HG02610 (cell line): Measurements from ENCODE around the gene PLCB2.

Experiments used
- ATAC-seq: cut with Tn5 transposase; IDR thresholded peaks from one replicate; pipeline ENCODE4 v1.9.1; 2021; ENCODE audit warnings: mild to moderate bottlenecking, moderate library complexity; ENCODE audit not compliant: unreplicated experiment

Gene PLCB2

DNA sequence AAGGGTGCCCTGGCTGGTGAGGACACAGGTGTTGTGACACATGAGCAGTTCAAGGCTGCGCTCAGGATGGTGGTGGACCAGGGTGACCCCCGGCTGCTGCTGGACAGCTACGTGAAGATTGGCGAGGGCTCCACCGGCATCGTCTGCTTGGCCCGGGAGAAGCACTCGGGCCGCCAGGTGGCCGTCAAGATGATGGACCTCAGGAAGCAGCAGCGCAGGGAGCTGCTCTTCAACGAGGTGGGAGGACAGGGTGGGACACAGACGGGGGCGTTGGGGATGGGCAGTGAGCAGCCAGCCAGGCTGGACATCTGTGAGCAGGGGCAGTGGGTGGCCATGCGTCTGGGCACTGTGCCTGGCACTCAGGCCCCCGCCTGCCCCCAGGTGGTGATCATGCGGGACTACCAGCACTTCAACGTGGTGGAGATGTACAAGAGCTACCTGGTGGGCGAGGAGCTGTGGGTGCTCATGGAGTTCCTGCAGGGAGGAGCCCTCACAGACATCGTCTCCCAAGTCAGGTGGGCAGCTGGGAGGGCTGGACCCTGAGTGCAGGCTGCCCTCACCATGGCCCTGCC, 35.2 kb downstream of the PLCB2 start:
- no peak for ATAC-seq

DNA sequence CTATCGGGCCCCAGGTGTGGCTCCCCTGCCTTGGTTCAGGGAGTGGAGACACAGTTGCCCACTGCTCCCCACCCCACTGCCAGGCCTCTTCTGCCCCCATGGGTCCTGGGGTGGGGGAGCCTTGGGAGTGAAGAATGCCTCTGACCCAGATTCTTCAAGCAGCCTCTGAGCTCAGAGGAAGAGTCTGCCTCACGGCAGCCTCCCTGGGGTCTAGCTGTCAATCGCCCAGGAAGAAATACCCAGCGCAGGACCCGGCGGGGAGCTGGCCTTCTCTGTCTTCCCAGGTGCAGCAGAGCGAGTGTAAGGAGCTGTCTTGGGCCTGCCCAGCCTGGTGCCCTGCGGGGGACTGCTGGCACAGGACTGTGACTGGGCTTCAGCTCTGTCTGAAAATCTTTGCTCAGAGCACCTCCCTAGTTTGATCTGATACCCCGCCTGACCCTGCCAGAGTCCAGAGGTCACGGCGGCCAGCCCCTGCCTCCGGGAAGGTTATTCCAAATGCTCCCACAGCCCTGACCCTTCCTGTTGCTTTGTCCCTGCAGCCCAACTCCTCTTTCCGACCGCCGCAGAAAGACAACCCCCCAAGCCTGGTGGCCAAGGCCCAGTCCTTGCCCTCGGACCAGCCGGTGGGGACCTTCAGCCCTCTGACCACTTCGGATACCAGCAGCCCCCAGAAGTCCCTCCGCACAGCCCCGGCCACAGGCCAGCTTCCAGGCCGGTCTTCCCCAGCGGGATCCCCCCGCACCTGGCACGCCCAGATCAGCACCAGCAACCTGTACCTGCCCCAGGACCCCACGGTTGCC, 35.9 kb downstream of the PLCB2 start:
- ATAC-seq: no peak

DNA sequence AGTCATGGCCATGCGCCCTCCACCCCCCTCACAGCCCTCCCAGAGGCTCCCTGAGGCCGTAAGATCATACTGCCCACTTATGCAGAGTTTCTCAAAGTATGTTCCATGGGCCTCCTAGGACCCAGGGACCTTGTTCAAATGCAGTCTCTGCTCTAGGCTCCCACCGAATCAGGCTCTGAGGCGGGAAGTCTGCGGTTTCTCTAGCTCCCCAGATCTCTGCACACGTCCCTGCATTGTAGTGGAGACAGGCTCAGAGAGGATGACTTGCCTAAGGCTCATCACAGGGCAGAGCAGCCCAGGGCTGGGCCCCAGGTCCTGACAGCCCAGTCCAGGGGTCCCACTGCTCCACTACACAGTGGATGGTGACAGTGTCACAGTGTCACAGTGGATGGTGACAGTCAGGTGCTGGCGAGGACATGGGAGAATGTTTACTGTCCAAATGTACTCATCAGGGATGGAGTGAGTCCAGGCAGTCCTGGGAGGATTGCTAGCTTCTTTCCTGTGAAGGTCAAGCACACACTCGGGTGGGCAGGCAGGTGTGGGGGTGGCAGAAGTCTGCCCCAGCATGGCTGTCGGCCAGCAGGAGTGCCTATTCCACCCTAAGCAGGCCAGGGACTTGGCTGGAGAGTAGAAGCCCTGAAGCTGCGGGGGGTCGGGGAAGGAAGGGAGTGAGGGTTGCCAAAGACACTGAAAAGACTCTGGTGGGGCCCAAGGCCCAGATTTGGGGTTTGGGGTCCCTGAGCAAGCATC, 37.3 kb downstream of the PLCB2 start:
- ATAC-seq: no peak

DNA sequence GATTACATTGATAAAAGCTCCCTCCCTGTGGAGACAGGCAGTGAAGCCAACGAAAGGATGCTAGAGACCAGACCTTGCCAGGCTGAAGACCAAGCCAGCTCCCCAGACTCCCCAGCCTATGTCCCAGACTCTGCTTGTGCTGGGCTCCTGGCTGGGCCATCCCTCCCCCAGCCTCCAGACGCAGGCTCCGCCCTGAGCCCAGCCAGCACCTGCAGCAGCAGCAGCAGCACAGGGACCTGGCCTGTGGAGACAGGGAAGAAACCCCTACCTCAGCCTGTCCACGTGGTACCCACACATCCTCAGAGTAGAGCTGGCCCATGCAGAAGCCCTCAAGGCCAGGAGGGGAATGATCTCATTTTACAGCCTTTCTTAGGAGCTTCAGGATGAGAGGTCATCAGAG, 38.1 kb downstream of the PLCB2 start:
- ATAC-seq: no peak

DNA sequence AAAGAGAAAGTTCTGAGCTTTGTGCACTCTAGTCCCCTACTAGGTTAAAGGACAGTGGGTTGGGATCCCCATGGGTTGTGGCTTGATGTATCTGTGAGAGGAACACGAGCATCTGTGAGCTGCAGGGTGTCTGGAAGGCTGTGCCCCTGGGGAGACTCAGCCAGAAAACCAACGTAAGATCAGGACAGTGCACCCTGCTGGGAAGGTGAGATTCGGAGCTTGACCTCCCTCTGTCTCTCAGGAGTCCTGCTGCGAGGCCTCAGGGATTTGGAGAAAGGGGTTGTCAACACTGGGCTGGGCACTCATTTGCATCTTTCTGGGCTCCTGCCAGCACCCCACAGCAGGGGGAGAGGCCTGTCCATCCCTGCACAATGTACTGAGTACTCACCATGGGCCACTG, 40.1 kb downstream of the PLCB2 start:
- ATAC-seq: no peak

DNA sequence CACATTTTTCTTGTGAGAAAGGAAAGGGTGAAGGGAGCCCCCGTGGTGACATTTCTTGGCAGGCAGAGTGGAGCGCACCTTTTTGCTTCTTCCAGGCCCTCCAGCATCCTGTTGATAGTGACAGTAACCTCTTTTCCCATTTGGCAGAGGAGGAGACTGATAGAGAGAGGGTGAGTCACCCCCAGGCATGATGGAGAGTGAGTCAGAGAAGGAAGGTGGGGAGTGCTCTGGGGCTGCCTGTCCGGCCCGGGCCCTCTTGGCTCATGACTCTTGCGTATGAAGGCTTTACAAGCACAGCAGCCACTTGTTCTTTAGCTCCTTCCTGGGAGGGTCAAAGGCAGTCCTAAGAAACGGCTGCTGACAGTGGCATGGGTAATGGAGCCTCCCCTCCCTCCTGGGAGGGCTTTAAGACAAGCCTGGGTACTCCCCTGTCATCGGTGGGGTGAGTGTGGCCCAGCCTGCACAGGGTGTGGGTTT, 40.9 kb downstream of the PLCB2 start:
- no peak for ATAC-seq

DNA sequence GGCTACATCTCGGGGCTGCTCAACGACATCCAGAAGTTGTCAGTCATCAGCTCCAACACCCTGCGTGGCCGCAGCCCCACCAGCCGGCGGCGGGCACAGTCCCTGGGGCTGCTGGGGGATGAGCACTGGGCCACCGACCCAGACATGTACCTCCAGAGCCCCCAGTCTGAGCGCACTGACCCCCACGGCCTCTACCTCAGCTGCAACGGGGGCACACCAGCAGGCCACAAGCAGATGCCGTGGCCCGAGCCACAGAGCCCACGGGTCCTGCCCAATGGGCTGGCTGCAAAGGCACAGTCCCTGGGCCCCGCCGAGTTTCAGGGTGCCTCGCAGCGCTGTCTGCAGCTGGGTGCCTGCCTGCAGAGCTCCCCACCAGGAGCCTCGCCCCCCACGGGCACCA, 41.9 kb downstream of the PLCB2 start:
- no peak for ATAC-seq

DNA sequence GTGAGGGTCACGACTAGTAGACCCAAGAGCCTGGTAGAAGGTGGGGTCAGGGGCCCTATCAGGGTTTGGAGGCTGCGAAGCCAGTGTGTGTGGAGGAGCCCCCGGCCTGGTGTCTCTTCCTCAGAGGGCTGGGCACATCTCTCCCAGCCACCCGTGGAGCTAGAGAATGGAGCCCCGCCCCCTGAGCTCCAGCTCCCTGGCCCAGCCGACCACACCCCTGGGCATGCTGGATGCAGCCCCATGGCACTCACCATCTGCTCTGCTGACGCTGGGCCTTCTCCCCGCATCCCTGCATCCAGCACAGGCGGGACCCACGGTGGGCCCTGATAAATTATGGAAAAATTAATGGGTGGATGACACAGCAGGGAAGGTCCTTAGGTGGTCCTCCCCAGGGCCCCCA, 42.4 kb downstream of the PLCB2 start:
- ATAC-seq: no peak

DNA sequence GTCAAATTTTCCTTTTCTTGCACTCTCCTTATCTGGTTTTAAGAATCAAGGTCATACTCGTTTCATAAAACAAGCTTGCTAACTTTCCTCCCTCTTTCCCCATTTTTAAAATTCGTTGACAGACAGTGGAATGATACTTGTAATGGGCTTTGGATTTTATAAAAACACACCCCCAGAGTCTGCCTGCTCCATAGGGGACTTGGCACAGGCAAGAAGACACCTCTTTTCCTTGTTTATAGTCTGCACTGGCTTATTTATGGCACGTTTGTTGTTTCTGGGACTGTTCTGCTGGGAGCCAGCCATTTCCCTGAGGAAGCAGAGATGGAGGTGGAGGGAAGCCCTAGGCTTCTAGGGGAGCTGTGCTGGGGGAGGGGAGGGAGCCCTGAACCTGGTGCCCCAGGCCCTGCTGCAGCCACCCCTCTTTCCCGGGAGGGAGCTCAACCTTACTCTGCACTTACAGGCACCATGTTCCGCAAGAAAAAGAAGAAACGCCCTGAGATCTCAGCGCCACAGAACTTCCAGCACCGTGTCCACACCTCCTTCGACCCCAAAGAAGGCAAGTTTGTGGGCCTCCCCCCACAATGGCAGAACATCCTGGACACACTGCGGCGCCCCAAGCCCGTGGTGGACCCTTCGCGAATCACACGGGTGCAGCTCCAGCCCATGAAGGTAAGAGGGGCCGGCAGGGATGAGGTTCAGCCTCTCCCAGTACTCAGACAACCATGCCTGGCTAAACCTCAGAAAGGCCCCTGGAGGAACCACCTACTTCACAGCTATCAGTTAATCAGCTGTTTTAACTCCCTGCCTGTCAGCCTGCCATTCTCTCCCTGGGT, 43.2 kb downstream of the PLCB2 start:
- ATAC-seq: no peak

DNA sequence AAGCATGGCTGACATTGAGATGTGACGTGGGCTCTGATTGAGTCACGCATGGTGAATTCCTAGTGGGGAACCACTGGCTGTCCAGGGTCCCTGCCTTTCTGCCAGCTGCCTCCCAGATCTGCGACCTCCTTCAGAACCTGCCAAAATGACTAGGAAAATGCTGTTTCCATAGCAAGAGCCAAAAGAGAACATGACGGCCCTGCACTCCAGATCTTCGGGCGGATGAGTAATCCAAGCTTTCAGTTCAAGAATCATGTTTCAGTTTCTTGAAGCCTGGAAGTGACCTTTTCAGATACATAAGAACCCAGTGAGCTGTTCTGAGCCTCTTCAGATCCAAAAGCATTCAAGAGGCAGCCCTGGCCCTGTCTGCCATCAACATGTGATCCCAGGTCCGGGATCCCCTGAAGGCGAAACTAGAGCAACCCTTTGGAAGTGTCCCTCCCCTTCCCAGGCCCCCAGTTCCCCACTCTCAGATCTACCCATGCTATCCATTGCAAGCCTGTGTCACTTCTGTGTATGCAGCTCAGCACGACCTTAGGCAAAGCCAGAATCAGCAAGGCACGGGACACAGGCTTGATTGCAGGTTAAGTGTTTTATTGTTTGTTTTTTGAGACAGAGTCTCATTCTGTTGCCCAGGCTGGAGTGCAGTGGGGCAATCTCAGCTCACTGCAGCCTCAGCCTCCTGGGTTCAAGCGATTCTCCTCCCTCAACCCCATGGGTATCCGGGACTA, 44.5 kb downstream of the PLCB2 start:
- no peak for ATAC-seq

DNA sequence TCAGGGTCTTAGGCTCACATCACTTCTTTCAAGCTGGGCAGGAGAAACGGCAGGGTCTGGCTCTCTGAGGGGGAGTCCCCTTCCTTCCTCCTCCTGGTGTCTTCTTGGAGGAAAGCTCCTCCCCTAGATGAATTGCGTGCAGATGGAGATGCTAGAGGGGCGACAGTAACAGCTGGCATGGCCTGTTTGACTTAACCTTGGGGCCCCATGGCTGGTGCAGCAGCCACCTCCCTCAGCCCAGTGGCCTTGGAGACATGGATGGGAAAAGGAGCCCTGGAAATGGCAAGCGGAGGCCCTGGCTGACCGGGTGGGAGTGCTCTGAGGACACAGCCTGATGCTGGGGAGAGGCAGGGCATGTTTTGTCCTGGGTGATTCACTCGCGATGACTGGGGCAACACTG, 48.7 kb downstream of the PLCB2 start:
- no peak for ATAC-seq

DNA sequence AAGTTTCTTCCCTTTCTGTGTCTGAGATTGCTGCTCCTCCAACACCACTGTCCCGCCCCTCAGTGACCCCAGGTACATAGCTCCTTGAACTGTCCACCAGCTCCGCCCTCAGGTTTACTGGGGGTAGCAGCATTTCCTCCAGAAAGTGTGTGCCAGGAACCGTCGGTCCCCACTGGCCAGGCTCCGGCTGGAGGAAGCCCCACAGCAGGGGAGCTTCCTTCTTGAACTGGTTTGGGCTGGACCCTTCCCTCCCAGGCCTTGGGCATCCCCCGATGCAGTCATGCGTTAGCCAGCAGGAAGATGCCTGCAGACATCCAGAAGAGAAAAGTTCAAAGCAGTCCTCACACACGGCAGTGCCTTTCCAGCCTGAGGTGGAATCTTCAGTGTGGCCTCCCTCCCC, 49.2 kb downstream of the PLCB2 start:
- no peak for ATAC-seq

DNA sequence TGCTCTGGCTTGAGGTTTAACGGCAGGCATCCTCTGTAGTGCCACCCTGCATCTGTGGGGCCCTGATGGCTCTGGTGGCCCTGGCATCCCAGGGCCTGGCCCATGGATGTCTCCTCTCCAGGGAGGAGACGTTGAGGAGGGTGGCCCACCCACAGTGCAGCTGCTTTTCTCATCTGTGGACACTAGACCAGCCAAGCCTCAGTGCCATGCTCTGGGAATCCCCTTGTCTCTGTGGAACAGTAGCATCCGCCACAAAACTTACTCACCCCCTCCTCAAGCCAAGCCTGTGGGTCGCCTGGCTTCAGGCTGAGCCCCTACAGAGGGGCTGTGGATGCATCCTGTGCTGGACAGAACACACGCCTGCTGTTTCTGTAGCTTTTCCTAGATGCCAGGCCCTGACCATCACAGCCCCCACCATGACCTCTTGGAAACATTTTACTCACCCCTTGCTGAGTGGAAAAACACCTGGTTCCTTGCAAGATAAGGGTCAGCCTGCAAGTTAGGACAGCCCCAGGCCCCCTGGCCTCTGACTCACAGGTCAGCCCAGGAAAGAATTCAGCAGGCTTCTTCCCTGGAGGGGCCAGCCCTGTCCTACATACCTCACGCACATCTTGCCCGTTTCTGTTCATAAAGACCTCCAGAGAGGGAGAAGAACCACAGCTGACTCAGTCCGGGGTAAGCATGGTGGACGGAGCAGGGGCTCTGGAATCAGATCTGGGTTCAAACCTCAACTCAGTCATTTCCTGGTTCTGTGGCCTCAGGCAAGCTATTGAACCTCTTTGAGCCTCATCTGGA, 49.9 kb downstream of the PLCB2 start:
- no peak for ATAC-seq

DNA sequence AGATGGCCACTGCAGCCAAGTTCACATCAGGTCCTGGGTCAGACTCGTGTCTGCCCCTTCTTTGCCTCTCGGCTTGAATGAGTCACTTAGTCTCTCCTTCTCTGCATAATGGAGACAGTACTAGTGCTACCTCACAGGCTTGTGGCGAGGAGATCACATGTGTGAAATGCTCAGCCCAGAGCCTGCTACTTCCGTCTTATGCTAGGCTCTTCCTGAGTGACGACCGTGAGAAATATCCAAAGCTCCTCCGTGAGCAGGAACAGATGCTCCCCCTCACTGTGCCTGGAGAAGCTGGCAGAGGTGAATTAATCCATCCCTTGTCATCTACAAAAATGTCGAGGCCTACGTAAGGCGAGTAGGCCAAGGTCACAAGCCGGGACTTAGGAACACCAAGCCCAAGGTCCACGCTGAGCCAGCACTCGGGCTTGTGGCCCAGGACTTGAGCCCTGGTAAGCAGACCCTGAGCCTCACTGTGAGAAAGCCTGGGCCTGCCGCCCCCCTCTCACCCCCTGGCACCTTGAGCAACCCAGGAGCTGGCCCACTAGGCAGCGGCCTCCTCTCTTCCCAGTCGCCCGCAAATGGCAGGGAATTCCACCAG, 51.0 kb downstream of the PLCB2 start:
- ATAC-seq: no peak

DNA sequence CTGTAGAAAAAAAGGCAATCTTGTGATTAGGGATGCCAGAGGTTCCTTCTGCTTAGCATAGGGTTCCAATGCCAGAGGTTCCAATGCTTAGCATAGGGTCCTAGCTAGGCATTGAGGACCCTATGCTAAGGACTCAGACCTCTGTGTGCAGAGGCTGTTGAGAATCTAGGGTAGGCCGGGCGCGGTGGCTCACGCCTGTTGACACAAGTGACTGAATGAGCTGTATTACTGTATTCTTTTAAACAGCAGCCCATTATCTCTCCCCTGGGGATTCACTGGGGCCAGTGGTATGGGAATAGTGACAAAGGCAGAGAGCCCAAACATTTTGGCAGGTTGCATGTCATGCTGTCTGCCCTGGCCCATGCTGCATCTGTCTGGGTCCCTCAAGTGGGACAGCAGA, 52.7 kb downstream of the PLCB2 start:
- ATAC-seq: no peak

DNA sequence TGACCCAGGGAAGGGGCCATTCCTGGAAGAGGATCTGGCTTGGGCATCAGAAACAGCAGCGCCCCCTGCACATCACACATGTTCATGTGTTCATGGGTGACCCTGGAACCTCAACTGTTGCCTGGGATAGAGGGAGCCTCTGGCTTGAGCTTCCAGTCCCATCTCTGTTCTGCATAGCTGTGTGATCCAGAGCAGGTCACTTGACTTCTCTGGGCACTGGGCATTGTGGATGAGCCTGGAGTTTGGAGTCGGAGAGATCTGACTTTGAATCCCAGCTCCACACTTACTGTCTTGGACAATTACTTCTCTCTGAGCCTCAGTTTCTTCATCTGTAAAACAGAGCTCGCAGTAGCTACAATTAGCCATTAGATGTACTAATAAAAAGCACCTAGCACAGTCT, 53.3 kb downstream of the PLCB2 start:
- ATAC-seq: no peak

DNA sequence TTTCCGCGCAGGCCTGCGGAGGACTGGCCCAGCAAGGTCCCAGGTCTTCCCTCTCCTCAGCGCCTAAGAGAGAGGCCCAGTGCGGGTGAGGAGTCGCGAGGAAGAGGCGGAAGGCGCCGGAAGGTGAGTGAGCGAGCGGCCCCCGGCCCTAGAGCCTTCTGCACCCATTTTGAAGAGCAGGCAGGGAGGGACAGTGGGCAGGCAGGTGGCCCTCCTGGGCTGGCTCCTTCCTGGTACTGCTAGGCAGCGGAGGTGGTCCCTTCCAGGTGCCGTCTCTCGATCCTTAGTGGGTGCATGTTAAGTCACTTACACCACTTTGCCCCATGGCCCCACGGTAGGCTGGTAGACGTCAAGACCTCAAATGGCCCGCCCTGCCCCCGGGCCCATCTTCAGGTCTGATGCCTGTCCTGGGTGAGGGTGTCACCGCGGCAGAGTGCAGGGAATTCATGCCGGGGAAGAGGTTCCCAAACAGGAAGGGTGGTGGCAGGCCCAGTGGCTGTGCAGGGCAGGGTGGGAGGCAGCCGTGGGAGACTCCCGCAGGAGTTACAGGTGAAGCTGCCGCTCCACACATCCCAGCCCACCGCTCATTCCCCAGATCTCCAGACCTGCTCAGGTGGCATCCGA, 54.5 kb downstream of the PLCB2 start:
- no peak for ATAC-seq

DNA sequence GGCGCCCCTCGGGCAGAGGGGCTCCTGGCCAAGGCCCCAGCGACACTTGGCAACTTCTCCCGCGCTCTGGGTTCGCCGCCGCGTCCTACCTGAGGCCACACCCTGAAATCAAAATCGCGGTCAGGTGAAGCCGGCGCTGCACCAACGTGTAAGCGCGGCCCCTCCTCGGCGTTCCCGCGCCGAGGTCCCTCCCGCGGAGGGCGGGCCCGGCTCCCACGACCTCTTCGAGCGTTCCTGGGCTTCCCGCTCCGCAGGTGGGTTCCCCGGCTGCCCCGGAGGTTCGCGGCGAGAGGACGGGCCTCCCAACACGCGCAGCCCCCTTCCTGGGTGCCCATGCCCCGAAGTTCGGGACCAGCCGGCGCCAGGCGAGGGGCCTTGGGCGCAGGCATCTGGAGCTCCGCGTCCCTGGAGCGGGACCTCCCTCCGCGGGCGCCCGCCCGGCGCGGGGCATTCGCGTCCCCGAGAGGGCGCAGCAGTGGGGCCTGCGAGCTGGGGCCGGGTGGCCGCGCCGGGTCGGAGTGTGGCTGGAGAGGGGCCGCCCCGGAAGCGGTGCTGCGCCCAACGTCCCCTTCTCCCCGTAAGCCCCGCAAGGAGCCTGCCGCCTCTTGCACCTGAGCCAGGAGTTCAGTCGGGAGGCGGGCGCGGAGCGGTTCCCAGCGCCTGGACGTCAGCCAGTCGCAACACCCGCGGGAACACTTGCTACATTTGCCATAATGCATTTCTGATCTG, 55.1 kb downstream of the PLCB2 start:
- no peak for ATAC-seq
